NOMO-1 treated with dmso at 0.1 percent for 144 hours (cell line): ENCODE data around the gene DACT3.

ENCODE experiments used
- DNase-seq: peaks from one replicate; lab custom pipeline; 2025; ENCODE audit not compliant: unreplicated experiment; lab: John Stamatoyannopoulos, UW

DACT3 gene

GRCh38 chr19:46661020-46661731, at the start of gene DACT3:
TSS of gene DACT3 (minus strand) at chr19:46661182. CDS start at chr19:46661064, 118 bp downstream.
- peak; percentile 99 for DNase-seq

- DNase-seq: no peak
These were observed 49.7 kb upstream of the DACT3 start for GRCh38 chr19:46710687-46711086.

- peak; percentile 60 for DNase-seq
These were observed 43.5 kb upstream of the DACT3 start for GRCh38 chr19:46704379-46705076.

- DNase-seq: no peak
These were observed 39.7 kb upstream of the DACT3 start for GRCh38 chr19:46700704-46701103.

GRCh38 chr19:46698395-46699321, 37.7 kb upstream of the DACT3 start:
- DNase-seq: no peak

GRCh38 chr19:46697204-46697960, 36.4 kb upstream of the DACT3 start:
- no peak for DNase-seq

- DNase-seq: no peak
These were observed 35.9 kb upstream of the DACT3 start for GRCh38 chr19:46696866-46697203.

- no peak for DNase-seq
These were observed 35.1 kb upstream of the DACT3 start for GRCh38 chr19:46696052-46696451.

- no peak for DNase-seq
These were observed 32.8 kb upstream of the DACT3 start for GRCh38 chr19:46693760-46694159.

- no peak for DNase-seq
These were observed 32.1 kb upstream of the DACT3 start for GRCh38 chr19:46692918-46693722.

- DNase-seq: no peak
These were observed 31.0 kb upstream of the DACT3 start for GRCh38 chr19:46691948-46692347.

- DNase-seq: no peak
These were observed 30.1 kb upstream of the DACT3 start for GRCh38 chr19:46691104-46691503.

GRCh38 chr19:46689358-46689757, 28.4 kb upstream of the DACT3 start:
- no peak for DNase-seq

GRCh38 chr19:46687438-46688145, 26.6 kb upstream of the DACT3 start:
- DNase-seq: no peak

- DNase-seq: no peak
These were observed 24.2 kb upstream of the DACT3 start for GRCh38 chr19:46685189-46685588.

GRCh38 chr19:46678110-46678732, 17.2 kb upstream of the DACT3 start:
- DNase-seq: no peak

- DNase-seq: no peak
These were observed 13.6 kb upstream of the DACT3 start for GRCh38 chr19:46674416-46675178.

GRCh38 chr19:46670813-46671212, 9.8 kb upstream of the DACT3 start:
- DNase-seq: no peak
